ENCODE results near the gene CNTNAP2.

The CNTNAP2 gene

GRCh38 chr7:146094356-146094755 is 22.2 kb upstream of the CNTNAP2 start:
- H3K4me3 ChIP-seq (ENCODE audit: low read depth, low read length), result no peak overlapping the region
- no peak for DNase-seq (ENCODE audit: low read depth)
- no peak for TF ChIP-seq CTCF (conservative IDR thresholded peaks at IDR 0.05; ENCODE audit: low read depth, low read length)

- peak; percentile 51 for DNase-seq (ENCODE audit: low read depth)
- no peak overlapping the region for H3K4me3 ChIP-seq (ENCODE audit: low read depth, low read length)
- TF ChIP-seq CTCF (conservative IDR thresholded peaks at IDR 0.05; ENCODE audit: low read depth, low read length), result peak; percentile 71
These were observed 19.6 kb upstream of the CNTNAP2 start for GRCh38 chr7:146096994-146097393.

- no peak for DNase-seq (ENCODE audit: low read depth)
- no peak for TF ChIP-seq CTCF (conservative IDR thresholded peaks at IDR 0.05; ENCODE audit: low read depth, low read length)
- no peak overlapping the region for H3K4me3 ChIP-seq (ENCODE audit: low read depth, low read length)
These were observed 10.3 kb upstream of the CNTNAP2 start for GRCh38 chr7:146106319-146106718.

- no peak for DNase-seq (ENCODE audit: low read depth)
- no peak for TF ChIP-seq CTCF (conservative IDR thresholded peaks at IDR 0.05; ENCODE audit: low read depth, low read length)
These were observed 3.8 kb upstream of the CNTNAP2 start for GRCh38 chr7:146112755-146113154.

GRCh38 chr7:146115548-146115850 is 1.1 kb upstream of the CNTNAP2 start:
- peak overlapping the region; percentile 71 for H3K4me3 ChIP-seq (ENCODE audit: low read depth, low read length)
- no peak for TF ChIP-seq CTCF (conservative IDR thresholded peaks at IDR 0.05; ENCODE audit: low read depth, low read length)
- DNase-seq (ENCODE audit: low read depth), result no peak

More at GRCh38 chr7:146112755-146113154, 3.8 kb upstream of the CNTNAP2 start:
- no peak overlapping the region for H3K4me3 ChIP-seq (ENCODE audit: low read depth, low read length)

GRCh38 chr7:146115851-146116520 is 615 bp upstream of the CNTNAP2 start:
- peak; percentile 67 for DNase-seq (ENCODE audit: low read depth)
- peak overlapping the region; percentile 71 for H3K4me3 ChIP-seq (ENCODE audit: low read depth, low read length)
- peak; percentile 16 for TF ChIP-seq CTCF (conservative IDR thresholded peaks at IDR 0.05; ENCODE audit: low read depth, low read length)

- no peak for DNase-seq (ENCODE audit: low read depth)
- no peak for TF ChIP-seq CTCF (conservative IDR thresholded peaks at IDR 0.05; ENCODE audit: low read depth, low read length)
- peak overlapping the region; percentile 71 for H3K4me3 ChIP-seq (ENCODE audit: low read depth, low read length)
These were observed 975 bp downstream of the CNTNAP2 start for GRCh38 chr7:146117576-146117975.

All from choroid plexus epithelial cell (primary cell).